ENCODE measurements around the gene HOXA5.
A peak's percentile ranks its signal among the peaks of the same experiment; 100 is the strongest.

The HOXA5 gene

DNA sequence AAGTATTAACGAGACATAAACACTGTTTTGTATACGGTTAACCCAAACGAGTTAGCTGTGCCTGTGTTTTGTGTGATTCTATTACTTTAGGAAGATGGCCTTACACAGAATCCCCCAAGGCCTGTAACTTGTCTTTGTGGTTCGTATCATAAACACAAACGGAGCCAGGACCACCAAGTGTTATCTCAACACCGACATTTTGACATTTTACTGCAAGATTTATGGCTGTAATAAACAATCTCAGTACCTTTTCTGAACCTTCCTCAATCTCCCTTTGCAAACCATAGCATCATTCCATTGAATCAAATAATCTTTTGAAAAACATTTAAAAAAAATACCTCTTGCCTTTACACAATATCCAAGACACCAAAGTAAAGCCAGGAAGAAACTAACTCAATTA, 10.5 kb downstream of the HOXA5 start:
- TF ChIP-seq PPARA (CRISPR knock-in tag; IDR thresholded peaks at IDR 0.05; ENCODE audit: borderline replicate concordance) = no peak
- TF ChIP-seq, protein P1, sequence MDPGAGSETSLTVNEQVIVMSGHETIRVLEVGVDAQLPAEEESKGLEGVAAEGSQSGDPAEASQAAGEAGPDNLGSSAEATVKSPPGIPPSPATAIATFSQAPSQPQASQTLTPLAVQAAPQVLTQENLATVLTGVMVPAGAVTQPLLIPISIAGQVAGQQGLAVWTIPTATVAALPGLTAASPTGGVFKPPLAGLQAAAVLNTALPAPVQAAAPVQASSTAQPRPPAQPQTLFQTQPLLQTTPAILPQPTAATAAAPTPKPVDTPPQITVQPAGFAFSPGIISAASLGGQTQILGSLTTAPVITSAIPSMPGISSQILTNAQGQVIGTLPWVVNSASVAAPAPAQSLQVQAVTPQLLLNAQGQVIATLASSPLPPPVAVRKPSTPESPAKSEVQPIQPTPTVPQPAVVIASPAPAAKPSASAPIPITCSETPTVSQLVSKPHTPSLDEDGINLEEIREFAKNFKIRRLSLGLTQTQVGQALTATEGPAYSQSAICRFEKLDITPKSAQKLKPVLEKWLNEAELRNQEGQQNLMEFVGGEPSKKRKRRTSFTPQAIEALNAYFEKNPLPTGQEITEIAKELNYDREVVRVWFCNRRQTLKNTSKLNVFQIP (CRISPR knock-in tag; IDR thresholded peaks at IDR 0.05; ENCODE audit: borderline replicate concordance, low read depth) = no peak
- TF ChIP-seq OSR1 (CRISPR knock-in tag; IDR thresholded peaks at IDR 0.05) = no peak
- no peak for TF ChIP-seq SNAI2 (CRISPR knock-in tag; IDR thresholded peaks at IDR 0.05)
- TF ChIP-seq ISL1 (CRISPR knock-in tag; IDR thresholded peaks at IDR 0.05) = no peak
- no peak for TF ChIP-seq TCF4 (CRISPR knock-in tag; IDR thresholded peaks at IDR 0.05; ENCODE audit: borderline replicate concordance)
- ATAC-seq = no peak

DNA sequence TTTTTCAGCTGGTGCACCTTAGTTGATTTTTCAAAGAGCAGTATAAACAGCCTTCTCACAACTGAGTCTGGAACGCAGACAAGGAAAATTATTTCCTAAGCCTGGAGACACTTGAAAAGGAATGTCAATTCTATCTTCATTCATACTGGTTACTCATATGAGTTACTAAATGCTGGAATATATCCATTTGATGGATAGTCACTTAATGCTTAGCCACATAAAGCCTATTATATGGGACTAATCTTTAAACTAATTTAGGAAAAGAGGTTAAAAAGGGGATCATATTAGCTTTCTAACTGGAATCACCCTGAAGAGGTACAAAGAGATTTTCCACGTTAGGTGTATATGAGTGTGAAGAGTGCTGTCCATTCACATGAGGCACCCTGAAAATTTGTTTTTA, 11.3 kb downstream of the HOXA5 start:
- TF ChIP-seq, protein P2, sequence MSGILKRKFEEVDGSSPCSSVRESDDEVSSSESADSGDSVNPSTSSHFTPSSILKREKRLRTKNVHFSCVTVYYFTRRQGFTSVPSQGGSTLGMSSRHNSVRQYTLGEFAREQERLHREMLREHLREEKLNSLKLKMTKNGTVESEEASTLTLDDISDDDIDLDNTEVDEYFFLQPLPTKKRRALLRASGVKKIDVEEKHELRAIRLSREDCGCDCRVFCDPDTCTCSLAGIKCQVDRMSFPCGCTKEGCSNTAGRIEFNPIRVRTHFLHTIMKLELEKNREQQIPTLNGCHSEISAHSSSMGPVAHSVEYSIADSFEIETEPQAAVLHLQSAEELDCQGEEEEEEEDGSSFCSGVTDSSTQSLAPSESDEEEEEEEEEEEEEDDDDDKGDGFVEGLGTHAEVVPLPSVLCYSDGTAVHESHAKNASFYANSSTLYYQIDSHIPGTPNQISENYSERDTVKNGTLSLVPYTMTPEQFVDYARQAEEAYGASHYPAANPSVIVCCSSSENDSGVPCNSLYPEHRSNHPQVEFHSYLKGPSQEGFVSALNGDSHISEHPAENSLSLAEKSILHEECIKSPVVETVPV (CRISPR knock-in tag; IDR thresholded peaks at IDR 0.05) = no peak
- no peak for TF ChIP-seq ZNF70 (CRISPR knock-in tag; IDR thresholded peaks at IDR 0.05)
- TF ChIP-seq ISL1 (CRISPR knock-in tag; IDR thresholded peaks at IDR 0.05) = no peak
- no peak for TF ChIP-seq TOX (CRISPR knock-in tag; IDR thresholded peaks at IDR 0.05; ENCODE audit: borderline replicate concordance)
- no peak for ATAC-seq

DNA sequence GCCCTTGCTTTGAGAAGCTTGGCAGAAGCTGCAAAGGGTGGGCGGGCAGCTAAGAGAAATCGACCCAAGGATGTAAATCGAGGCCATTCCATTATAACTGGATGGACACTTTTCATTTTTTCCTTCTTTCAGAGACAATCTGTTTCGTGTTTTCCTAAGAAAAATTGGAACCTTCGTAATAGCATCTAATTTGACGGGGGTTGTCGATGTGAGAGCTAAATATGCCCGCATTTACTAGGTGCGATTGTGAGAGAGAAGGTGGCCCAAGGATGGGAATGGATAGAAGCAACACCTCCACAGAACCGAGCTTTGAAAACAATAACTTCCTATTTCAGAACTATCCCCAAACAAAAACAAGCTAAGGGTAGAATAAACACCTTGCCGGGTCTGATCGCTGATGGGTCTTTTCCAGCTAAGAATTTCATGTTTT, 12.1 kb downstream of the HOXA5 start:
- no peak for ATAC-seq
- TF ChIP-seq SNAI2 (CRISPR knock-in tag; IDR thresholded peaks at IDR 0.05) = no peak
- no peak for TF ChIP-seq TCF4 (CRISPR knock-in tag; IDR thresholded peaks at IDR 0.05; ENCODE audit: borderline replicate concordance)
- TF ChIP-seq ZNF8 (CRISPR knock-in tag; IDR thresholded peaks at IDR 0.05) = no peak
- no peak for TF ChIP-seq ZNF565 (CRISPR knock-in tag; conservative IDR thresholded peaks at IDR 0.05; ENCODE audit: low read depth)
- TF ChIP-seq ZFP3 (CRISPR knock-in tag; IDR thresholded peaks at IDR 0.05) = no peak
- TF ChIP-seq, protein P3, sequence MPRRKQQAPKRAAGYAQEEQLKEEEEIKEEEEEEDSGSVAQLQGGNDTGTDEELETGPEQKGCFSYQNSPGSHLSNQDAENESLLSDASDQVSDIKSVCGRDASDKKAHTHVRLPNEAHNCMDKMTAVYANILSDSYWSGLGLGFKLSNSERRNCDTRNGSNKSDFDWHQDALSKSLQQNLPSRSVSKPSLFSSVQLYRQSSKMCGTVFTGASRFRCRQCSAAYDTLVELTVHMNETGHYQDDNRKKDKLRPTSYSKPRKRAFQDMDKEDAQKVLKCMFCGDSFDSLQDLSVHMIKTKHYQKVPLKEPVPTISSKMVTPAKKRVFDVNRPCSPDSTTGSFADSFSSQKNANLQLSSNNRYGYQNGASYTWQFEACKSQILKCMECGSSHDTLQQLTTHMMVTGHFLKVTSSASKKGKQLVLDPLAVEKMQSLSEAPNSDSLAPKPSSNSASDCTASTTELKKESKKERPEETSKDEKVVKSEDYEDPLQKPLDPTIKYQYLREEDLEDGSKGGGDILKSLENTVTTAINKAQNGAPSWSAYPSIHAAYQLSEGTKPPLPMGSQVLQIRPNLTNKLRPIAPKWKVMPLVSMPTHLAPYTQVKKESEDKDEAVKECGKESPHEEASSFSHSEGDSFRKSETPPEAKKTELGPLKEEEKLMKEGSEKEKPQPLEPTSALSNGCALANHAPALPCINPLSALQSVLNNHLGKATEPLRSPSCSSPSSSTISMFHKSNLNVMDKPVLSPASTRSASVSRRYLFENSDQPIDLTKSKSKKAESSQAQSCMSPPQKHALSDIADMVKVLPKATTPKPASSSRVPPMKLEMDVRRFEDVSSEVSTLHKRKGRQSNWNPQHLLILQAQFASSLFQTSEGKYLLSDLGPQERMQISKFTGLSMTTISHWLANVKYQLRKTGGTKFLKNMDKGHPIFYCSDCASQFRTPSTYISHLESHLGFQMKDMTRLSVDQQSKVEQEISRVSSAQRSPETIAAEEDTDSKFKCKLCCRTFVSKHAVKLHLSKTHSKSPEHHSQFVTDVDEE (CRISPR knock-in tag; IDR thresholded peaks at IDR 0.05) = no peak
- no peak for TF ChIP-seq ZFP30 (CRISPR knock-in tag; IDR thresholded peaks at IDR 0.05)
- TF ChIP-seq OSR1 (CRISPR knock-in tag; IDR thresholded peaks at IDR 0.05) = no peak
- TF ChIP-seq, protein P4, sequence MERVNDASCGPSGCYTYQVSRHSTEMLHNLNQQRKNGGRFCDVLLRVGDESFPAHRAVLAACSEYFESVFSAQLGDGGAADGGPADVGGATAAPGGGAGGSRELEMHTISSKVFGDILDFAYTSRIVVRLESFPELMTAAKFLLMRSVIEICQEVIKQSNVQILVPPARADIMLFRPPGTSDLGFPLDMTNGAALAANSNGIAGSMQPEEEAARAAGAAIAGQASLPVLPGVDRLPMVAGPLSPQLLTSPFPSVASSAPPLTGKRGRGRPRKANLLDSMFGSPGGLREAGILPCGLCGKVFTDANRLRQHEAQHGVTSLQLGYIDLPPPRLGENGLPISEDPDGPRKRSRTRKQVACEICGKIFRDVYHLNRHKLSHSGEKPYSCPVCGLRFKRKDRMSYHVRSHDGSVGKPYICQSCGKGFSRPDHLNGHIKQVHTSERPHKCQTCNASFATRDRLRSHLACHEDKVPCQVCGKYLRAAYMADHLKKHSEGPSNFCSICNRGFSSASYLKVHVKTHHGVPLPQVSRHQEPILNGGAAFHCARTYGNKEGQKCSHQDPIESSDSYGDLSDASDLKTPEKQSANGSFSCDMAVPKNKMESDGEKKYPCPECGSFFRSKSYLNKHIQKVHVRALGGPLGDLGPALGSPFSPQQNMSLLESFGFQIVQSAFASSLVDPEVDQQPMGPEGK (CRISPR knock-in tag; IDR thresholded peaks at IDR 0.05; ENCODE audit: borderline replicate concordance) = no peak
- TF ChIP-seq ZNF70 (CRISPR knock-in tag; IDR thresholded peaks at IDR 0.05) = no peak
- TF ChIP-seq, protein P2 (CRISPR knock-in tag; IDR thresholded peaks at IDR 0.05) = no peak
- TF ChIP-seq GLIS3 (CRISPR knock-in tag; IDR thresholded peaks at IDR 0.05) = no peak

DNA sequence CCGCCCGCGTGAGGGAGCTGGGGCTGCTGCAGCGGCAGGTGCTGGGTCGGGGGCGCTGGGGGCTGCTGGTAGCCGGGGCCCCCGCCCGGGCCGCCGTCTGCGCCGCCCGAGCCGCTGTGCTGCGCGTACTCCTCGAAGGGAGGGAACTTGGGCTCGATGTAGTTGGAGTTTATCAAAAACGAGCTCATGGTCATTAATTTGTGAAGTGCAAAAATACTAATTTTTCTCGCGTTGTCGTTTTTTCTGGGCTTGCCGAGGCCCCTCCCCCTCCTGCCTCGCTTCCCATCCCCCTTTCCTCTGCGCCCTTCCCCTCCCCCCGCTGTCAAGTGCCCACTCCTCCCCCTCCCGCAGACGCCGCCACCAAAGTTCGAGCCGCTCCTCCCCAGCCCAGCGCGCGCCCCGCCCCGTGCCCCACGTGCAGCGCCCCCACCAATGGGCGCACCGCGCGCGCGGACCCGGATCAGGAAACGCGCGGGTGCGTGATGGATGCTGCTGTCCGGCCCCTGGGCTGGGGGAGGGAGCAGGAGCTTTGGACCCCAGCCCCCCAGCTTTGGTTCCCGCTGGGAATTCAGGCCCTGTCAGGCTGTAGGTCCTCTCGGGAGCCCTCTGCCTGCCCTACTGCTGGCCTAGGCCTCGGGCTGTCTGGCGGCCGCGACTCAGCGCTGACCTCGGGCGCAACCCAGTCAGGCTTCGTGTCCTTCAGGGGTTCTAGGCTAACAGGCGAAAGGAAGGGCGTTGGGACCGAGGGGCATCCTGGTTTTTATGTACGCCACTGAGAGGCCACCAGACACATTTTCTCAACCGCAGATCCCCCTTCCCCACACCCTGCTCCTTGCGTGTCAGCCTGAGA, 12.7 kb downstream of the HOXA5 start, which contains the start of gene HOXA4:
HOXA4 (minus strand) TSS at position 218 of the 850 bp plus-strand sequence; CDS start at position 194, 24 bp downstream.
- ATAC-seq = peak; percentile 71
- TF ChIP-seq ISL1 (CRISPR knock-in tag; IDR thresholded peaks at IDR 0.05) = no peak
- no peak for TF ChIP-seq ZNF8 (CRISPR knock-in tag; IDR thresholded peaks at IDR 0.05)
- no peak for TF ChIP-seq OSR1 (CRISPR knock-in tag; IDR thresholded peaks at IDR 0.05)
- TF ChIP-seq ESRRG (CRISPR knock-in tag; IDR thresholded peaks at IDR 0.05) = no peak
- no peak for TF ChIP-seq GLIS3 (CRISPR knock-in tag; IDR thresholded peaks at IDR 0.05)
- TF ChIP-seq RARB (CRISPR knock-in tag; IDR thresholded peaks at IDR 0.05) = no peak
